ENCODE measurements around the gene KRT14.

- TF ChIP-seq CTCF (IDR thresholded peaks at IDR 0.05; ENCODE audit: low read length), result no peak
- TF ChIP-seq EZH2phosphoT487 (IDR thresholded peaks at IDR 0.05; ENCODE audit: low read length), result no peak
Measured at GRCh38 chr17:41632482-41633105, 45.9 kb upstream of the KRT14 start.
